DOHH2 (cell line): ENCODE results near the gene ZNF385B.

Experiments
- H3F3A ChIP-seq: fragments of 200-600 bp; sonication (generic), shearing (Covaris generic); 2 replicates; pipeline ENCODE4 v1.6.0; 2016; ENCODE audit warnings: antibody characterized with exemption, mild to moderate bottlenecking; ENCODE audit not compliant: control insufficient read depth, insufficient read depth
- H3K27ac ChIP-seq: fragments of 200-600 bp; sonication (generic); 2 replicates; pipeline ENCODE4 v1.5.1; 2014; ENCODE audit warnings: low read depth, mild to moderate bottlenecking, low read length, moderate library complexity
- H3K27me3 ChIP-seq: fragments of 200-600 bp; sonication (generic); 2 replicates; pipeline ENCODE4 v1.6.1; 2014; ENCODE audit warnings: mild to moderate bottlenecking, low read length, mixed read lengths; ENCODE audit not compliant: control insufficient read depth
- H3K36me3 ChIP-seq: fragments of 200-600 bp; sonication (generic); 2 replicates; pipeline ENCODE4 v1.6.1; 2014; ENCODE audit warnings: mild to moderate bottlenecking, low read length, moderate library complexity, mixed read lengths; ENCODE audit not compliant: control insufficient read depth
- H3K4me1 ChIP-seq: fragments of 200-600 bp; sonication (generic); 2 replicates; pipeline ENCODE4 v1.6.1; 2014; ENCODE audit warnings: mild to moderate bottlenecking, low read length, mixed read lengths; ENCODE audit not compliant: control insufficient read depth
- H3K4me2 ChIP-seq: fragments of 200-600 bp; sonication (generic); 2 replicates; pipeline ENCODE4 v1.6.0; 2014; ENCODE audit warnings: mild to moderate bottlenecking, low read length, moderate library complexity
- H3K4me3 ChIP-seq: fragments of 200-600 bp; sonication (generic); 2 replicates; pipeline ENCODE4 v1.5.1; 2014; ENCODE audit warnings: mild to moderate bottlenecking, low read length, mixed read lengths
- H3K79me2 ChIP-seq: fragments of 200-600 bp; sonication (generic); 2 replicates; pipeline ENCODE4 v1.6.1; 2014; ENCODE audit warnings: mild to moderate bottlenecking, low read length, mixed read lengths; ENCODE audit not compliant: control insufficient read depth
- H3K9me2 ChIP-seq: fragments of 200-600 bp; sonication (generic); replicated peaks from 2 replicates; pipeline ENCODE4 v1.6.1; 2014; ENCODE audit warnings: mild to moderate bottlenecking, low read length, mixed read lengths; ENCODE audit not compliant: control insufficient read depth
- H3K9me3 ChIP-seq: fragments of 200-600 bp; sonication (generic); 2 replicates; pipeline ENCODE4 v1.6.1; 2014; ENCODE audit warnings: antibody characterized with exemption, low read length, mixed read lengths; ENCODE audit not compliant: control insufficient read depth, insufficient read depth
- H4K20me1 ChIP-seq: fragments of 200-600 bp; sonication (generic); 2 replicates; pipeline ENCODE4 v1.6.0; 2014; ENCODE audit warnings: low read depth, mild to moderate bottlenecking, antibody characterized with exemption, low read length, moderate library complexity; ENCODE audit not compliant: control insufficient read depth, insufficient read depth
- EZH2phosphoT487 ChIP-seq: fragments of 200-600 bp; sonication (generic); IDR thresholded peaks from 2 replicates; pipeline ENCODE4 v1.6.1; 2017; ENCODE audit warnings: borderline replicate concordance, mild to moderate bottlenecking, antibody characterized with exemption, low read length, moderate library complexity, mixed read lengths
- TF ChIP-seq, protein P1 (sequence below): fragments of 200-600 bp; sonication (generic); IDR thresholded peaks from one replicate; pipeline ENCODE4 v1.5.1; 2014; ENCODE audit warnings: antibody characterized with exemption, mild to moderate bottlenecking, low read depth, low read length; ENCODE audit not compliant: poor library complexity, severe bottlenecking

The ZNF385B gene

GRCh38 chr2:179437430-179437829, 424.0 kb downstream of the ZNF385B start:
- no peak overlapping the region for H3K27ac ChIP-seq
- H3F3A ChIP-seq, result no peaks in the 10 kb centered on the region
- H3K79me2 ChIP-seq, result no peaks in the 10 kb centered on the region
- H3K4me2 ChIP-seq, result no peak overlapping the region
- TF ChIP-seq EZH2phosphoT487, result no peak
- TF ChIP-seq, protein P1, sequence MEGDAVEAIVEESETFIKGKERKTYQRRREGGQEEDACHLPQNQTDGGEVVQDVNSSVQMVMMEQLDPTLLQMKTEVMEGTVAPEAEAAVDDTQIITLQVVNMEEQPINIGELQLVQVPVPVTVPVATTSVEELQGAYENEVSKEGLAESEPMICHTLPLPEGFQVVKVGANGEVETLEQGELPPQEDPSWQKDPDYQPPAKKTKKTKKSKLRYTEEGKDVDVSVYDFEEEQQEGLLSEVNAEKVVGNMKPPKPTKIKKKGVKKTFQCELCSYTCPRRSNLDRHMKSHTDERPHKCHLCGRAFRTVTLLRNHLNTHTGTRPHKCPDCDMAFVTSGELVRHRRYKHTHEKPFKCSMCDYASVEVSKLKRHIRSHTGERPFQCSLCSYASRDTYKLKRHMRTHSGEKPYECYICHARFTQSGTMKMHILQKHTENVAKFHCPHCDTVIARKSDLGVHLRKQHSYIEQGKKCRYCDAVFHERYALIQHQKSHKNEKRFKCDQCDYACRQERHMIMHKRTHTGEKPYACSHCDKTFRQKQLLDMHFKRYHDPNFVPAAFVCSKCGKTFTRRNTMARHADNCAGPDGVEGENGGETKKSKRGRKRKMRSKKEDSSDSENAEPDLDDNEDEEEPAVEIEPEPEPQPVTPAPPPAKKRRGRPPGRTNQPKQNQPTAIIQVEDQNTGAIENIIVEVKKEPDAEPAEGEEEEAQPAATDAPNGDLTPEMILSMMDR, result no peak
- H3K36me3 ChIP-seq, result no peaks in the 10 kb centered on the region
- no peaks in the 10 kb centered on the region for H3K9me3 ChIP-seq
- no peaks in the 10 kb centered on the region for H4K20me1 ChIP-seq
- H3K4me1 ChIP-seq, result no peaks in the 10 kb centered on the region
- no peak overlapping the region for H3K4me3 ChIP-seq
- no peaks in the 10 kb centered on the region for H3K27me3 ChIP-seq
- H3K9me2 ChIP-seq, result no peaks in the 10 kb centered on the region

- no peaks in the 10 kb centered on the region for H3K4me1 ChIP-seq
- TF ChIP-seq, protein P1, result no peak
- TF ChIP-seq EZH2phosphoT487, result no peak
- no peaks in the 10 kb centered on the region for H3K27me3 ChIP-seq
- no peaks in the 10 kb centered on the region for H3K79me2 ChIP-seq
- H3K9me3 ChIP-seq, result no peaks in the 10 kb centered on the region
- H3K9me2 ChIP-seq, result no peaks in the 10 kb centered on the region
- H3K36me3 ChIP-seq, result no peaks in the 10 kb centered on the region
- no peak overlapping the region for H3K27ac ChIP-seq
- H3K4me2 ChIP-seq, result no peak overlapping the region
- H4K20me1 ChIP-seq, result no peaks in the 10 kb centered on the region
- H3K4me3 ChIP-seq, result no peak overlapping the region
- no peaks in the 10 kb centered on the region for H3F3A ChIP-seq
Measured at GRCh38 chr2:179435566-179435965, 425.8 kb downstream of the ZNF385B start.

DNA sequence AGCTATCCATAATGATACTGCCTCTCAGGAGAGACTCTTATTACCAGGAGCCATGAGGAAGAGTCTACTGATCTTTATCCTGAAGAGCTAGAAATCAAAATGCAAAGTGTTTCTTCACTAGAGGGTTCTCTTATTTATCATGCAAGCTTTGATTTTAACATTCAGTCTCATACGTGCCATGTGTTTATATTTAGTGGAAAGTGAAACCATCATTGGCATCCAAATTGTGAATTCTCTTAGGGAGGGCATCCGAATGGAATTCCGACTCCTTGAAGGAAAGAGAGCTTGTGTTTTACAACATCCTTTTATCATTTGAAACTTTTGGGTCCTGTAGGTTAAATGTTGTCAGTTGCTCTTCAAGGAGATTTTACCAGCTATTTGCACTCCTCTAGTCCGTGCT, 426.4 kb downstream of the ZNF385B start:
- H4K20me1 ChIP-seq, result no peaks in the 10 kb centered on the region
- H3K79me2 ChIP-seq, result no peaks in the 10 kb centered on the region
- no peaks in the 10 kb centered on the region for H3F3A ChIP-seq
- no peaks in the 10 kb centered on the region for H3K4me1 ChIP-seq
- H3K9me2 ChIP-seq, result no peaks in the 10 kb centered on the region
- H3K36me3 ChIP-seq, result no peaks in the 10 kb centered on the region
- no peak for TF ChIP-seq EZH2phosphoT487
- TF ChIP-seq, protein P1, result no peak
- H3K4me2 ChIP-seq, result no peak overlapping the region
- H3K9me3 ChIP-seq, result no peaks in the 10 kb centered on the region
- H3K27me3 ChIP-seq, result no peaks in the 10 kb centered on the region
- H3K27ac ChIP-seq, result no peak overlapping the region
- no peak overlapping the region for H3K4me3 ChIP-seq

DNA sequence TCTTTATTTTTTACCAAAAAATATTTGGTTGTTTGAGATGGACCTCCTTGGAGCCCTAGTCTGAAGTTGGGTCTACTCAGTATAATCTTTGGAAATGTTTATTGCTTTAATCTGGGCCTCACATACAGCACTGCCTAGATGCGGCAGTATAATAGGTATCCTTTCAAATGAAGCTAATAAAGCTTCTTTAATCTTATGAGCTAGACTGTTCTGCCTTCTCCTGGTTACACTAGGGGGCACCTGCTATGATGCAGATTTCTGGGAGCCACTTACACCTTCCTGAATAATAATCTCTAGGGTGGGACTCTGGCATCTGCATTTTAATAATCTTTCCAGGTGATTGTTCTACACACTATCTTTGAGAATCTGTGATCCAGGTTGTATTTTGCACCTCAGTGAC, 427.1 kb downstream of the ZNF385B start:
- H3K4me3 ChIP-seq, result no peak overlapping the region
- H3K27me3 ChIP-seq, result no peaks in the 10 kb centered on the region
- no peak for TF ChIP-seq EZH2phosphoT487
- TF ChIP-seq, protein P1, result no peak
- H3K9me3 ChIP-seq, result no peaks in the 10 kb centered on the region
- H3K9me2 ChIP-seq, result no peaks in the 10 kb centered on the region
- no peaks in the 10 kb centered on the region for H3F3A ChIP-seq
- H3K27ac ChIP-seq, result no peak overlapping the region
- no peak overlapping the region for H3K4me2 ChIP-seq
- H3K4me1 ChIP-seq, result no peaks in the 10 kb centered on the region
- no peaks in the 10 kb centered on the region for H4K20me1 ChIP-seq
- no peaks in the 10 kb centered on the region for H3K79me2 ChIP-seq
- H3K36me3 ChIP-seq, result no peaks in the 10 kb centered on the region
